ENCODE data around the gene ARHGAP10. TPM values are rescaled to one million over a fixed set of nuclear protein-coding genes. Genes with fewer than 3 reads are reported as not detected.
A peak's percentile ranks its signal among the peaks of the same experiment; 100 is the strongest.

ARHGAP10 gene
- total RNA-seq, 2 donors from 2014 or later: 30.3 to 69.6 TPM

- H3K4me1 ChIP-seq (replicated peaks): no peaks in the 10 kb centered on the region
- TF ChIP-seq CTCF (IDR thresholded peaks at IDR 0.05) (no peak), POLR2A (IDR thresholded peaks at IDR 0.05) (no peak), POLR2AphosphoS5 (IDR thresholded peaks at IDR 0.05) (no peak)
- WGBS: 40% methylated on average over 5 of the region's 5 CpGs
- no peak for DNase-seq (ENCODE audit: low spot score)
- no peaks in the 10 kb centered on the region for H3K27me3 ChIP-seq (replicated peaks; ENCODE audit: insufficient read depth)
- H3K36me3 ChIP-seq: no peaks in the 10 kb centered on the region
- no peaks in the 10 kb centered on the region for H3K9me3 ChIP-seq
- intact Hi-C loops (cut with DNase I): loop anchor here (5.0 to 10.0 kb wide), 3 partner anchors 132 to 750 kb away; partner anchors contain the start of genes ARHGAP10 and TMEM184C
- H3K27ac ChIP-seq: peak overlapping the region in 1 of 2 donors; percentile 35
- no peak overlapping the region for H3K4me3 ChIP-seq
Observed at GRCh38 chr4:147864607-147865006, 132.7 kb downstream of the ARHGAP10 start.

- Histone ChIP-seq H3K9me3 (no peaks in the 10 kb centered on the region), H3K4me3 (no peak overlapping the region), H3K36me3 (no peaks in the 10 kb centered on the region), H3K27me3 (replicated peaks; ENCODE audit: insufficient read depth) (no peaks in the 10 kb centered on the region), H3K27ac (peak overlapping the region in 1 of 2 donors; percentile 33), H3K4me1 (replicated peaks) (no peaks in the 10 kb centered on the region)
- no peak for DNase-seq (ENCODE audit: low spot score)
- intact Hi-C loops (cut with DNase I): loop anchor here (2.0 to 10.0 kb wide), 3 partner anchors 157 to 751 kb away; partner anchors contain the start of gene TMEM184C
- no peak for TF ChIP-seq POLR2A (IDR thresholded peaks at IDR 0.05)
- no peak for TF ChIP-seq POLR2AphosphoS5 (IDR thresholded peaks at IDR 0.05)
- no peak for TF ChIP-seq CTCF (IDR thresholded peaks at IDR 0.05)
- WGBS: 66% methylated on average over 3 of the region's 3 CpGs
Observed at GRCh38 chr4:147865926-147866325, 134.0 kb downstream of the ARHGAP10 start.

- TF ChIP-seq CTCF (IDR thresholded peaks at IDR 0.05) (peak; percentile 99 to 100 (median 99)), POLR2AphosphoS5 (IDR thresholded peaks at IDR 0.05) (peak; percentile 79), POLR2A (IDR thresholded peaks at IDR 0.05) (no peak)
- DNase-seq (ENCODE audit: low spot score): peak; percentile 93
- no peak overlapping the region for H3K4me3 ChIP-seq
- no peak overlapping the region for H3K27ac ChIP-seq
- intact Hi-C loops (cut with DNase I): loop anchor here (2.0 to 10.0 kb wide), 3 partner anchors 158 to 752 kb away; partner anchors contain the start of gene TMEM184C
- H3K27me3 ChIP-seq (replicated peaks; ENCODE audit: insufficient read depth): no peaks in the 10 kb centered on the region
- 33% methylated on average over 2 of the region's 2 CpGs for WGBS
- H3K9me3 ChIP-seq: no peaks in the 10 kb centered on the region
- no peaks in the 10 kb centered on the region for H3K4me1 ChIP-seq (replicated peaks)
- no peaks in the 10 kb centered on the region for H3K36me3 ChIP-seq
Observed at GRCh38 chr4:147866532-147867271, 134.8 kb downstream of the ARHGAP10 start.

- TF ChIP-seq CTCF (IDR thresholded peaks at IDR 0.05): no peak
- TF ChIP-seq POLR2AphosphoS5 (IDR thresholded peaks at IDR 0.05): no peak
- TF ChIP-seq POLR2A (IDR thresholded peaks at IDR 0.05): no peak
- Histone ChIP-seq H3K27ac (no peak overlapping the region), H3K4me1 (replicated peaks) (no peaks in the 10 kb centered on the region), H3K27me3 (replicated peaks; ENCODE audit: insufficient read depth) (no peaks in the 10 kb centered on the region), H3K9me3 (no peaks in the 10 kb centered on the region), H3K36me3 (no peaks in the 10 kb centered on the region), H3K4me3 (no peak overlapping the region)
- intact Hi-C loops (cut with DNase I): no loop called here
- no peak for DNase-seq (ENCODE audit: low spot score)
- 61% methylated on average over 5 of the region's 5 CpGs for WGBS
Observed at GRCh38 chr4:147874109-147874508, 142.2 kb downstream of the ARHGAP10 start.

- no peaks in the 10 kb centered on the region for H3K9me3 ChIP-seq
- no peak overlapping the region for H3K27ac ChIP-seq
- no peak for TF ChIP-seq CTCF (IDR thresholded peaks at IDR 0.05)
- TF ChIP-seq POLR2A (IDR thresholded peaks at IDR 0.05): no peak
- TF ChIP-seq POLR2AphosphoS5 (IDR thresholded peaks at IDR 0.05): no peak
- H3K4me1 ChIP-seq (replicated peaks): no peaks in the 10 kb centered on the region
- DNase-seq (ENCODE audit: low spot score): no peak
- no peaks in the 10 kb centered on the region for H3K27me3 ChIP-seq (replicated peaks; ENCODE audit: insufficient read depth)
- H3K36me3 ChIP-seq: no peaks in the 10 kb centered on the region
- H3K4me3 ChIP-seq: no peak overlapping the region
- intact Hi-C loops (cut with DNase I): no loop called here
Observed at GRCh38 chr4:147877308-147877771, 145.5 kb downstream of the ARHGAP10 start.

Measured in prostate gland (tissue), 2 donors.